ENCODE data around the gene AP2A2.

Gene AP2A2

DNA sequence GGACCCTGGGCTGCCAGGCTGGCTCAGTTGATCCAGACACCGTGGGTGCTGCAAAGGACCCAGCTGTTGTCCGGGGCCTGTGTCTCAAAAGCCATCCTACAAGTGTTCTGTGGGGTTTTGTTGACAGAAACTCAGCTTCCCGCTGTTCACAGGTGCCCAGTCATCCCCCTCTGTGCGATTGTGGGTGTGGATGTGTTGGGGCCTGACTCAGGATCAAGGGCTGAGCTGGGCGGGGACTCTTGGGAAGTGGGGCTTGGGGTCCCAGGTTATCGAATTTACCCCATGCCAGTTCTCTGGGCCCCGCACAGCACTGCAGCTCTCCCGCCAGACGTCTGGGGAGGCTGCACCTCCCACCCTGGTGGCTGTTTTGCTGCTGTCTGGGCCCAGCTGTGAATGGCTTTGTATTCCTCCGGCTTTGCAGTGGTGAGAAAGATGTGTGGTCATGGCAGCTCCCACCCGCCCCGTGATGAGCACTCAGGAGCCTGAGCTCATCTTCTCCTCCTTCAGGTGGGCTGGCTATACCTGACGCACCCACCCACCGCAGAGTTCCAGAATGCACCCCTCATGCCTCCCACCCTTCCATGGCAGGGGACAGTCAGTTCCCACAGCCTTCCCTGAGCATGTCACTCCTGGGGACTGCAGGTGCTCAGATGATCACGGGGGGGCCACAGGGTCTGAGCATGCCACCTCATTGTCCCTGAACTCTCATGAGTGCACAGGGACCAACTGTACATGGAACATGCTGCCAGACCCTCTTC is 3.6 kb upstream of the AP2A2 start:
- DNase-seq (ENCODE audit: low read depth): no peak
- no peak overlapping the region for H3K4me3 ChIP-seq (ENCODE audit: control insufficient read depth, low read depth, low read length)
- TF ChIP-seq, protein P1, sequence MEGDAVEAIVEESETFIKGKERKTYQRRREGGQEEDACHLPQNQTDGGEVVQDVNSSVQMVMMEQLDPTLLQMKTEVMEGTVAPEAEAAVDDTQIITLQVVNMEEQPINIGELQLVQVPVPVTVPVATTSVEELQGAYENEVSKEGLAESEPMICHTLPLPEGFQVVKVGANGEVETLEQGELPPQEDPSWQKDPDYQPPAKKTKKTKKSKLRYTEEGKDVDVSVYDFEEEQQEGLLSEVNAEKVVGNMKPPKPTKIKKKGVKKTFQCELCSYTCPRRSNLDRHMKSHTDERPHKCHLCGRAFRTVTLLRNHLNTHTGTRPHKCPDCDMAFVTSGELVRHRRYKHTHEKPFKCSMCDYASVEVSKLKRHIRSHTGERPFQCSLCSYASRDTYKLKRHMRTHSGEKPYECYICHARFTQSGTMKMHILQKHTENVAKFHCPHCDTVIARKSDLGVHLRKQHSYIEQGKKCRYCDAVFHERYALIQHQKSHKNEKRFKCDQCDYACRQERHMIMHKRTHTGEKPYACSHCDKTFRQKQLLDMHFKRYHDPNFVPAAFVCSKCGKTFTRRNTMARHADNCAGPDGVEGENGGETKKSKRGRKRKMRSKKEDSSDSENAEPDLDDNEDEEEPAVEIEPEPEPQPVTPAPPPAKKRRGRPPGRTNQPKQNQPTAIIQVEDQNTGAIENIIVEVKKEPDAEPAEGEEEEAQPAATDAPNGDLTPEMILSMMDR (conservative IDR thresholded peaks at IDR 0.05; ENCODE audit: control insufficient read depth, insufficient read depth, low read depth, low read length): no peak

DNA sequence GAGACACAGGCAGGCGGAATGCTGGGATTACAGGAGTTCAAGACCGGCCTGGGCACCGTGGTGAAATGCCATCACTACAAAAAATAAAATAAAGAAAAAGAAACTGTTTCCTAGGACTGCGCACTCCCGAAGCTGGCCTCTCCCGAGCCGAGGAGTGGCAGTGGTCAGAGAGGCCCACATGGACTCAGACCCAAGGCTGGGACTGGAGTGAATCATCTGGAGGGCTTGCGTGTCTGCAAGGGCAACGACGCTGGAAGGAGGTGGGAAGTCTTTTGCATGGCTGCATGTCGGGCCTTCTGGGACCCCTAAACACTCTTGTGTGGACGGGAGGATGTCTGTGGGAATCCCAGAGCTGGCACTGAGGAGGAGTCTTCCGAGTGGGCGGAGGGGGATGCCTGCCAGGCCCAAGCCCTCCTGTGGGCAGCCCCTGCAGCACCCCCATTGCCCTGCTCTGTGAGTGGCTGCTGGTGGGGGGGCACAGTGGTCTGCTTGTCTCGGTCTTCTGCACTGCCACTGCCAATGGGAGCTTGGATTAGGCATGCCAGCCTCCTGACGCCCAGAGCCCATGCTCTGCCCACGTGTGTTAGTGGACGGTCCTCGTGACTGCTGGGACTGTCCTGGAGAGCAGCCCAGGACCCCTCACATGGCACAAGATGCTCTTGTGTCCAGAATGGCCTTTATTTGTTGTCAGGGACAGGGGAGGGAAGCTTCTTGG is 1.8 kb upstream of the AP2A2 start:
- no peak overlapping the region for H3K4me3 ChIP-seq (ENCODE audit: control insufficient read depth, low read depth, low read length)
- TF ChIP-seq, protein P1 (conservative IDR thresholded peaks at IDR 0.05; ENCODE audit: control insufficient read depth, insufficient read depth, low read depth, low read length): no peak
- no peak for DNase-seq (ENCODE audit: low read depth)

DNA sequence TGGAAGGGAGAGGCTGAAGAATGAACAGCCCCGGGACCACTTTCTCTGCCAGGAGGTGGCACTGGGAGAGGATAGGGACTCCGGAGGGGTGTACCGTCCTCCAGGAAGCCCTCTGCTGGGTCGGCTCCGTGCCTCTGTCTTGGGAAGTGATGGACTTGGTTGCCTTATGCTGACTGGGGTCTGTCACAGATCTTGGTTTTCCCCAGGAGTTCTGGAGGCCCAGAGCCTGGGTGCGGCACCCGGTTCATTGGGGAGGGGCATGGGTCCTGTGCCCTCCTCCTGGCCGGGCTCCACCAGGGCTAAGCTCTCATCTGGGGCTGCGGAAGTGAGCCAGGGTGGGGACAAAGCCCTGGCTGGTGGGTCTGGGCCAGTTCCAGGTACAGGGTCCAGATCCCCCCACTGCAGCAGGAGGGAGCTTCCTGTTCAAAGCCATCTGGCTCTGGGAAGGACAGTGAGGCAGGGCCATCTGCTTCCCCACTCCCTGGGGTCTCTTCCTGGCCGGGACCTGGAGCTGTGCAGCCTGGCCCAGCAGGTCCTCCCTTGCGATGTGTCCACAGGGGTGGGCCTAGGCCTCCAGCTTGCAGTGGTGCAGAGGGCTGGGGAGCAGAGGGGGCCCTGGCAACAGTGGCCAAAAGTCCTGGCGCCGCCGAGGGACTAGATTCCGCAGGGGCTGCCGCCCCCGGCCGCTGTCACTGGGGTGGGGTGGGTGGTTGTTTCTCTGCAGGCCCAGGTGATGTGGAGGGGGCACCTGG is 1.1 kb upstream of the AP2A2 start:
- DNase-seq (ENCODE audit: low read depth): no peak
- no peak overlapping the region for H3K4me3 ChIP-seq (ENCODE audit: control insufficient read depth, low read depth, low read length)
- TF ChIP-seq, protein P1 (conservative IDR thresholded peaks at IDR 0.05; ENCODE audit: control insufficient read depth, insufficient read depth, low read depth, low read length): no peak

DNA sequence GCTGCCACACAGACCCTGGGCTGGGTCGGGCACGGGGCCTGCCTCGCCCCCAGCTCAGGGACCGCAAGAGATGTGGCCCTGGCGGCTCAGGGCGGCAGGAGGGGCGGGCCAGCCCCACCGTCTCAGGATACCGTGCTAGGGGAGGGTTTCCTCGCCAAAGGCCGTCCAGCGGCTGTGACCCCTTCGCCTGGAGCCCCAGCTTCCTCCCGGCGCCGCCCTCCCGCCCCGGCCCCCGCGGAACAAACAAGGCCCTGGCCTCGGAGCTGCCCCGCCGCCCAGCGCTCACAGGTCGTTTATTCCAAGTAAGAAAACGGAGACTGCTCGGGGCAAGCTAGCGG is 543 bp upstream of the AP2A2 start:
- TF ChIP-seq, protein P1 (conservative IDR thresholded peaks at IDR 0.05; ENCODE audit: control insufficient read depth, insufficient read depth, low read depth, low read length): no peak
- peak overlapping the region; percentile 33 for H3K4me3 ChIP-seq (ENCODE audit: control insufficient read depth, low read depth, low read length)
- no peak for DNase-seq (ENCODE audit: low read depth)

DNA sequence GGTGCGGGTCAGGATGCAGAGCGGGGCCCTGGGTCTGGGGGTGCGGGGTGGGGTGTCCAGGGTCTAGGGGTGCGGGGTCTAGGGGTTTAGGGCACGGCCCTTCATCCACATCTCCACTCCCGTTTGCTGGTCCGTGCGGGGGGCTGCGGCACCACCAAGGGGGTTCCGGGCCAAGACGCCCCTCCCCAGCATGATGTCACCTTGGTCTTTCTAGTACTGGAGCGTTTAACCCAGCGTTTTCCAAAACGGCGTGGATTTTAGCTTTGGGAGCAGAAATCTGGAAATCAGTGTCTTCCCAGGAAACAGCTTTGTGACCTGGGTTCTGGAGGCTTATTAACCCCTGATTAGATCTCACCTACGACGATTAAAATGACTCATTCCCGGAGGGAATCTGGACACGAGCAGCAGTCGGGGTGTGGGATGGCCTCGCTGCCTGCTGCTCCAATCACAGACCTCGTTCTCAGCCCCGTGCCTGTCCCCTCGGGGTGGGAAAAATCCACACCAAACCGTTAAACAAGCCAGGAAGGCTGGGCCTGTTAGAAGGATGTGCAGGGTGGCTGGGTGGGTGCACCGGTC is 759 bp downstream of the AP2A2 start:
- peak; percentile 72 for DNase-seq (ENCODE audit: low read depth)
- TF ChIP-seq, protein P1 (conservative IDR thresholded peaks at IDR 0.05; ENCODE audit: control insufficient read depth, insufficient read depth, low read depth, low read length): no peak
- H3K4me3 ChIP-seq (ENCODE audit: control insufficient read depth, low read depth, low read length): peak overlapping the region; percentile 64

DNA sequence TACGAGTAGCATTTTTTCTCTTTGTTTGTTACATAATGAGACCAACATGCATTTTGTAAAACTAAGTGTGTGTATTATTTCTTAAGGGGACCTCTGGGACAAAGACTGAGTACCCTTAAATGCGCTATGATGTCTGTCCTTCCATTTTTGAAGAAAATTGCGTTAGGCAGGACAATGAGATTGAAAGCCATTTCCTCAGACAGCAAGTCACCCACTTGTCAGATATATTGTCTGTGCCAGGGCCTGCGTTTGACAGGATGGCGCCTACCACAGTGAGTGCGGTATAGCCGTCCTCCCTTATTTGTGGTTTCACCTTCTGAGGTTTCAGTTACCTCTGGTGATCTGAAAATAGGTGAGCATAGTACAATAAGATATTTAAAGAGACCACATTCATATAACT is 2.2 kb downstream of the AP2A2 start:
- TF ChIP-seq, protein P1 (conservative IDR thresholded peaks at IDR 0.05; ENCODE audit: control insufficient read depth, insufficient read depth, low read depth, low read length): no peak
- DNase-seq (ENCODE audit: low read depth): no peak
- no peak overlapping the region for H3K4me3 ChIP-seq (ENCODE audit: control insufficient read depth, low read depth, low read length)
